Heart left ventricle (tissue), 16 donors: ENCODE results near the gene RGS6. TPM values are rescaled to one million over a fixed set of nuclear protein-coding genes. Genes with fewer than 3 reads are reported as not detected.

Experiments used
- ATAC-seq, 4 donors: fragments of 200-7000 bp; cut with Tn5 transposase; one replicate each; pipeline ENCODE4 v1.9.1; 2020 to 2022; ENCODE audit warnings: moderate library complexity in 4 of 4, mild to moderate bottlenecking in 3 of 4, moderate number of reproducible peaks in 1 of 4
- DNase-seq, 5 donors: peaks; one replicate each; pipeline ENCODE4 v3.0.0-alpha.2; 2020
- H3K27ac ChIP-seq, 12 donors: fragments of 200-600 bp; sonication (generic) in 4 of 12; one replicate each; pipeline versions ENCODE4 v1.5.0 to v1.8.0; 2016 to 2022; ENCODE audit warnings: mild to moderate bottlenecking in 2 of 12
- H3K27me3 ChIP-seq, 9 donors: fragments of 200-600 bp; sonication (generic) in 2 of 9; one replicate each; pipeline versions ENCODE4 v1.5.1 to v1.8.0; 2016 to 2022; ENCODE audit warnings: mild to moderate bottlenecking in 3 of 9
- H3K36me3 ChIP-seq, 9 donors: fragments of 200-600 bp; sonication (generic) in 2 of 9; one replicate each; pipeline versions ENCODE4 v1.5.0 to v1.8.0; 2018 to 2022; ENCODE audit warnings: mild to moderate bottlenecking in 2 of 9
- H3K4me1 ChIP-seq, 12 donors: fragments of 200-600 bp; sonication (generic) in 4 of 12; one replicate each; pipeline versions ENCODE4 v1.5.0 to v1.8.0; 2016 to 2022; ENCODE audit warnings: mild to moderate bottlenecking in 3 of 12
- H3K4me3 ChIP-seq, 12 donors: fragments of 200-600 bp; sonication (generic) in 4 of 12; one replicate each; pipeline versions ENCODE4 v1.5.0 to v1.8.0; 2017 to 2022; ENCODE audit warnings: mild to moderate bottlenecking in 9 of 12, moderate library complexity in 4 of 12
- H3K9me3 ChIP-seq, 12 donors: fragments of 200-600 bp; sonication (generic) in 4 of 12; one replicate each; pipeline versions ENCODE4 v1.5.0 to v1.8.0; 2016 to 2022; ENCODE audit warnings: mild to moderate bottlenecking in 1 of 12
- CTCF ChIP-seq, 12 donors: fragments of 200-600 bp; sonication (generic) in 4 of 12; IDR thresholded peaks; one replicate each; pipeline versions ENCODE4 v1.5.0 to v1.8.0; 2018 to 2022; ENCODE audit warnings: antibody characterized with exemption in 12 of 12, mild to moderate bottlenecking in 5 of 12
- POLR2A ChIP-seq, 2 donors: fragments of 450-650 bp; IDR thresholded peaks; one replicate each; pipeline ENCODE4 v1.6.1; 2017; ENCODE audit warnings: antibody characterized with exemption in 2 of 2, mild to moderate bottlenecking in 2 of 2, moderate library complexity in 2 of 2
- WGBS, 4 donors: extraction: QIAGEN DNeasy Blood & Tissue Kit in 2 of 4; methylation state at CpG; one replicate each; pipeline versions ENCODE4 v1.1.5 to v1.1.7; 2013 to 2018; 5-methylcytosine and 5-hydroxymethylcytosine counted together
- intact Hi-C, 10 donors: fragments of 100-400 bp; cut with DNase I; formaldehyde crosslinking; loops; one replicate each; pipeline versions ENCODE4 v1.11.1 to v1.14.2; 2022
- polyA plus RNA-seq, 2 donors: library from polyadenylated mRNA; stranded (reverse); fragments of 200-250 nt; gene quantifications; one replicate each; pipeline ENCODE4 v1.2.3, GENCODE V29; 2013
- total RNA-seq, 9 donors: library from RNA; depleted of rRNA in 2 of 9; stranded (reverse); fragments of >200 nt in 2 of 9; fragmentation: NEBNext Ultra II Directional in 3 of 9; extraction: Animal tissue kit (Norgen Biotek cat#: 25700) in 3 of 9; gene quantifications; one replicate each; pipeline versions ENCODE4 v1.1.0 to v1.2.4, GENCODE V29; 2016 to 2023
- donor health status: ischemic (EF 13 %, LVEDD 7.1; RV severe dilation, severe dysfunction).
- donor health status: healthy with polysubstance abuse.
- donor health status: DM: no; HTN: yes; CAD: no.
- donor health status: DM: no; HTN: no; CAD: no.
- donor health status: ischemic (EF 25% LVEDD 6.9; RV normal size, moderate dysfunction).
- donor health status: ischemic (EF 25% LVEDD 5.7; RV mildly dilated, moderate dysfunction).
- donor health status: healthy.
- donor health status: DM: yes; HTN: yes; CAD: no.
- donor health status: ischemic (EF 35%, LVEDD 5.7; RV mildly dilated, moderate dysfunction).
- donor health status: nonischemic (EF 11% LVEDD 7.7; RV severe dilation, severe dysfunction).
- donor health status: DM: yes; HTN: yes; CAD: no.
- donor health status: PGD.
- donor health status: ischemic (EF 29% LVEDD 5.4; RV normal size, mild dysfunction).
- donor health status: nonischemic (EF 23%, LVEDD 6.1; RV moderate dilation, normal function).

The RGS6 gene
- total and polyA plus RNA-seq, 11 donors, result 1.3 to 25.4 (median 15.1) TPM

- intact Hi-C loops, result no loop called here
- no peak for ATAC-seq
- H3K9me3 ChIP-seq, result peaks cover 0 to 11% (median 0%) of the 10 kb centered on the region in 12 donors
These were observed 592.0 kb downstream of the RGS6 start for GRCh38 chr14:72524295-72524629.

GRCh38 chr14:72525087-72525915 lies 593.1 kb downstream of the RGS6 start:
- Histone ChIP-seq H3K9me3 (peaks cover 0 to 5% (median 0%) of the 10 kb centered on the region in 12 donors), H3K4me3 (no peak overlapping the region), H3K27ac (no peak overlapping the region), H3K36me3 (peaks cover 0 to 11% (median 0%) of the 10 kb centered on the region in 9 donors), H3K27me3 (no peaks in the 10 kb centered on the region), H3K4me1 (peaks cover 0 to 43% (median 0%) of the 10 kb centered on the region in 12 donors)
- WGBS, 4 donors, result 86 to 92% (median 90%) methylated on average over 11 of the region's 11 CpGs
- DNase-seq (no peak), ATAC-seq (no peak)
- TF ChIP-seq CTCF (IDR thresholded peaks at IDR 0.05) (no peak), POLR2A (IDR thresholded peaks at IDR 0.05) (no peak)
- intact Hi-C loops, result no loop called here

More at GRCh38 chr14:72524295-72524629, 592.0 kb downstream of the RGS6 start:
- Histone ChIP-seq H3K4me3 (no peak overlapping the region), H3K4me1 (peaks cover 0 to 46% (median 0%) of the 10 kb centered on the region in 12 donors), H3K27me3 (no peaks in the 10 kb centered on the region), H3K36me3 (peaks cover 0 to 11% (median 0%) of the 10 kb centered on the region in 9 donors), H3K27ac (no peak overlapping the region)
- TF ChIP-seq CTCF (IDR thresholded peaks at IDR 0.05), result no peak
- no peak for TF ChIP-seq POLR2A (IDR thresholded peaks at IDR 0.05)
- DNase-seq, result no peak

- no peak for DNase-seq
- H3K4me1 ChIP-seq, result peaks cover 0 to 58% (median 0%) of the 10 kb centered on the region in 12 donors
- peaks cover 0 to 6% (median 0%) of the 10 kb centered on the region in 12 donors for H3K9me3 ChIP-seq
- H3K36me3 ChIP-seq, result peaks cover 0 to 11% (median 0%) of the 10 kb centered on the region in 9 donors
- ATAC-seq, result no peak
- no peak overlapping the region for H3K4me3 ChIP-seq
- H3K27ac ChIP-seq, result no peak overlapping the region
- no peaks in the 10 kb centered on the region for H3K27me3 ChIP-seq
- 94 to 100% (median 99%) methylated on average over 1 of the region's 1 CpG for WGBS, 4 donors
- TF ChIP-seq CTCF (IDR thresholded peaks at IDR 0.05), result no peak
- intact Hi-C loops, result no loop called here
These were observed 595.4 kb downstream of the RGS6 start for GRCh38 chr14:72527591-72527990.

- ATAC-seq (no peak), DNase-seq (no peak)
- 71 to 78% (median 72%) methylated on average over 6 of the region's 6 CpGs for WGBS, 4 donors
- Histone ChIP-seq H3K9me3 (peaks cover 0 to 12% (median 5%) of the 10 kb centered on the region in 12 donors), H3K4me3 (no peak overlapping the region), H3K4me1 (peaks cover 0 to 57% (median 0%) of the 10 kb centered on the region in 12 donors), H3K36me3 (peaks cover 0 to 11% (median 0%) of the 10 kb centered on the region in 9 donors), H3K27ac (no peak overlapping the region), H3K27me3 (no peaks in the 10 kb centered on the region)
- TF ChIP-seq POLR2A (IDR thresholded peaks at IDR 0.05) (no peak), CTCF (IDR thresholded peaks at IDR 0.05) (no peak)
- intact Hi-C loops, result no loop called here
These were observed 596.0 kb downstream of the RGS6 start for GRCh38 chr14:72528059-72528862.
